Stimulated activated CD4-positive, alpha-beta T cell treated with anti-CD3 and anti-CD28 coated beads, Interleukin-1b, Interleukin-23, amount 100 ng/mL, for 1 hour (primary cell): Measurements from ENCODE around the gene SUGT1.

Experiments
- DNase-seq, 2 donors: peaks; one replicate each; pipeline ENCODE4 v3.0.0-alpha.2; 2020; ENCODE audit warnings: low read depth in 2 of 2

Gene SUGT1

GRCh38 chr13:52737965-52738364 is 85.3 kb downstream of the SUGT1 start:
- no peak for DNase-seq

- DNase-seq: no peak
Measured at GRCh38 chr13:52738719-52739467, 86.3 kb downstream of the SUGT1 start.

- DNase-seq: no peak
Measured at GRCh38 chr13:52739468-52740071, 86.9 kb downstream of the SUGT1 start, which contains the start of gene CNMD. Gene CNMD (minus strand): TSS chr13:52739820. CDS start chr13:52739701, 119 bp downstream.

GRCh38 chr13:52743569-52743968 is 90.9 kb downstream of the SUGT1 start:
- DNase-seq: no peak

- DNase-seq: no peak
Measured at GRCh38 chr13:52743988-52744387, 91.4 kb downstream of the SUGT1 start.

- no peak for DNase-seq
Measured at GRCh38 chr13:52744842-52745375, 92.3 kb downstream of the SUGT1 start.

GRCh38 chr13:52746141-52746540 is 93.5 kb downstream of the SUGT1 start:
- DNase-seq: no peak

GRCh38 chr13:52749419-52749818 is 96.8 kb downstream of the SUGT1 start:
- DNase-seq: no peak
